H9 (cell line): ENCODE results near the gene SPATA19. TPM values are rescaled to one million over a fixed set of nuclear protein-coding genes. Genes with fewer than 3 reads are reported as not detected.

ENCODE experiments used
- DNase-seq: peaks from one replicate; pipeline ENCODE4 v3.0.0-alpha.2; 2017
- H2AFZ ChIP-seq: one replicate; pipeline ENCODE4 v1.6.1; 2013; ENCODE audit warnings: mild to moderate bottlenecking, low read length, control low read depth, moderate library complexity
- H2AK5ac ChIP-seq: 2 replicates; pipeline ENCODE4 v1.6.1; 2013; ENCODE audit warnings: low read length, control low read depth, mixed read lengths; ENCODE audit not compliant: insufficient read length
- H2BK120ac ChIP-seq: one replicate; pipeline ENCODE4 v1.6.1; 2013; ENCODE audit warnings: low read depth, mild to moderate bottlenecking, low read length, control low read depth, inconsistent platforms; ENCODE audit not compliant: poor library complexity, severe bottlenecking
- H2BK12ac ChIP-seq: 2 replicates; pipeline ENCODE4 v1.6.1; 2013; ENCODE audit warnings: low read length, control low read depth, mixed read lengths, low read depth; ENCODE audit not compliant: insufficient read length
- H2BK15ac ChIP-seq: 2 replicates; pipeline ENCODE4 v1.6.1; 2013; ENCODE audit warnings: low read depth, low read length, control low read depth
- H2BK20ac ChIP-seq: one replicate; pipeline ENCODE4 v1.6.1; 2013; ENCODE audit warnings: low read depth, mild to moderate bottlenecking, low read length, control low read depth, inconsistent platforms; ENCODE audit not compliant: poor library complexity, severe bottlenecking
- H2BK5ac ChIP-seq: 2 replicates; pipeline ENCODE4 v1.6.1; 2013; ENCODE audit warnings: low read length, control low read depth, mixed read lengths; ENCODE audit not compliant: insufficient read length
- H3K14ac ChIP-seq: 2 replicates; pipeline ENCODE4 v1.6.1; 2013; ENCODE audit warnings: low read length, control low read depth; ENCODE audit not compliant: insufficient read depth
- H3K18ac ChIP-seq: 2 replicates; pipeline ENCODE4 v1.6.1; 2013; ENCODE audit warnings: low read depth, mild to moderate bottlenecking, mixed read lengths, low read length, control low read depth; ENCODE audit not compliant: insufficient read length
- H3K23ac ChIP-seq: 2 replicates; pipeline ENCODE4 v1.6.1; 2013; ENCODE audit warnings: low read length, control low read depth, mixed read lengths, low read depth; ENCODE audit not compliant: insufficient read length
- H3K23me2 ChIP-seq: 2 replicates; pipeline ENCODE4 v1.6.1; 2013; ENCODE audit warnings: low read depth, mild to moderate bottlenecking, mixed read lengths, low read length, control low read depth; ENCODE audit not compliant: insufficient read length, poor library complexity, severe bottlenecking
- H3K27ac ChIP-seq: 2 replicates; pipeline ENCODE4 v1.5.1; 2013; ENCODE audit warnings: low read length, control low read depth, mixed read lengths, low read depth; ENCODE audit not compliant: insufficient read length
- H3K27me3 ChIP-seq: 2 replicates; pipeline ENCODE4 v1.6.1; 2013; ENCODE audit warnings: low read length, control low read depth, inconsistent platforms; ENCODE audit not compliant: insufficient read depth
- H3K4ac ChIP-seq: 2 replicates; pipeline ENCODE4 v1.6.1; 2013; ENCODE audit warnings: low read depth, mild to moderate bottlenecking, control low read depth, inconsistent platforms, low read length, moderate library complexity
- H3K4me1 ChIP-seq: 2 replicates; pipeline ENCODE4 v1.6.1; 2013; ENCODE audit warnings: low read length, control low read depth, inconsistent platforms; ENCODE audit not compliant: insufficient read depth
- H3K4me2 ChIP-seq: 2 replicates; pipeline ENCODE4 v1.6.1; 2013; ENCODE audit warnings: low read length, control low read depth, mixed read lengths; ENCODE audit not compliant: insufficient read length, insufficient read depth
- H3K56ac ChIP-seq: 2 replicates; pipeline ENCODE4 v1.6.1; 2013; ENCODE audit warnings: low read depth, mild to moderate bottlenecking, mixed read lengths, low read length, control low read depth; ENCODE audit not compliant: insufficient read length
- H3K79me1 ChIP-seq: 2 replicates; pipeline ENCODE4 v1.6.1; 2013; ENCODE audit warnings: low read depth, mild to moderate bottlenecking, moderate library complexity, low read length, control low read depth, inconsistent platforms; ENCODE audit not compliant: insufficient read depth, poor library complexity, severe bottlenecking
- H3K79me2 ChIP-seq: 2 replicates; pipeline ENCODE4 v1.6.1; 2013; ENCODE audit warnings: low read length, control low read depth, inconsistent platforms; ENCODE audit not compliant: insufficient read depth
- H3K9ac ChIP-seq: 2 replicates; pipeline ENCODE4 v1.6.1; 2013; ENCODE audit warnings: low read length, control low read depth, mixed read lengths; ENCODE audit not compliant: insufficient read length; ENCODE audit errors: extremely low read depth
- H3K9me3 ChIP-seq: one replicate; pipeline ENCODE4 v1.6.1; 2013; ENCODE audit warnings: low read depth, low read length, inconsistent platforms; ENCODE audit not compliant: control insufficient read depth
- H3T11ph ChIP-seq: one replicate; pipeline ENCODE4 v1.6.1; 2013; ENCODE audit warnings: mild to moderate bottlenecking, low read length, control low read depth, inconsistent platforms
- H4K20me1 ChIP-seq: one replicate; pipeline ENCODE4 v1.6.1; 2013; ENCODE audit not compliant: control insufficient read depth, insufficient read length, insufficient read depth
- H4K5ac ChIP-seq: 2 replicates; pipeline ENCODE4 v1.6.1; 2013; ENCODE audit warnings: low read depth, mild to moderate bottlenecking, mixed read lengths, low read length, control low read depth; ENCODE audit not compliant: insufficient read length
- H4K8ac ChIP-seq: replicated peaks from 2 replicates; pipeline ENCODE4 v1.6.1; 2013; ENCODE audit warnings: low read length, control low read depth, mixed read lengths, low read depth; ENCODE audit not compliant: insufficient read length
- H4K91ac ChIP-seq: 2 replicates; pipeline ENCODE4 v1.6.1; 2013; ENCODE audit warnings: low read depth, mild to moderate bottlenecking, moderate library complexity, mixed read lengths, low read length, control low read depth; ENCODE audit not compliant: insufficient read length
- H3K27ac Mint-ChIP-seq, 3 experiments: 2 replicates in 2 of 3; 3 replicates in 1 of 3; pipeline ENCODE4 v1.8.0; 2020 to 2021; ENCODE audit warnings: mixed read lengths in 3 of 3, mild to moderate bottlenecking in 1 of 3, moderate library complexity in 1 of 3
- H3K27me3 Mint-ChIP-seq: 2 replicates; pipeline ENCODE4 v1.8.0; 2021; ENCODE audit warnings: low read depth, mild to moderate bottlenecking, moderate library complexity, mixed read lengths
- H3K36me3 Mint-ChIP-seq, 3 experiments: 2 replicates in 2 of 3; 3 replicates in 1 of 3; pipeline ENCODE4 v1.8.0; 2020 to 2021; ENCODE audit warnings: low read depth in 3 of 3, mixed read lengths in 3 of 3; ENCODE audit not compliant: insufficient read depth in 1 of 3
- H3K4me1 Mint-ChIP-seq, 2 experiments: 2 replicates each; pipeline ENCODE4 v1.8.0; 2020; ENCODE audit warnings: mixed read lengths in 2 of 2
- H3K4me3 Mint-ChIP-seq, 2 experiments: 2 replicates in 1 of 2; 3 replicates in 1 of 2; pipeline ENCODE4 v1.8.0; 2020 to 2021; ENCODE audit warnings: mild to moderate bottlenecking in 2 of 2, mixed read lengths in 2 of 2, moderate library complexity in 1 of 2
- H3K9me3 Mint-ChIP-seq, 2 experiments: 2 replicates in 1 of 2; 3 replicates in 1 of 2; pipeline ENCODE4 v1.8.0; 2020; ENCODE audit warnings: mild to moderate bottlenecking in 2 of 2, mixed read lengths in 2 of 2, moderate library complexity in 1 of 2
- CTCF ChIP-seq: fragments of 200-600 bp; sonication (generic); conservative IDR thresholded peaks from 3 replicates; pipeline ENCODE4 v1.8.0; 2021; ENCODE audit warnings: antibody characterized with exemption, mild to moderate bottlenecking
- WGBS: extraction: QIAGEN DNeasy Blood & Tissue Kit; methylation state at CpG from one replicate; pipeline ENCODE4 v1.1.7; 2013; ENCODE audit warnings: missing lambda C conversion rate, low lambda C conversion rate, mixed read lengths; ENCODE audit not compliant: insufficient read length; ENCODE audit errors: extremely low coverage; 5-methylcytosine and 5-hydroxymethylcytosine counted together
- total RNA-seq: library from RNA; stranded (reverse); gene quantifications from 2 replicates; pipeline ENCODE4 v1.2.1, GENCODE V29; 2021

Gene SPATA19
- total RNA-seq, 1 experiment from 2014 or later: not detected

- Mint-ChIP-seq H3K9me3 (no peaks in the 10 kb centered on the region), H3K4me3 (no peak overlapping the region), H3K27me3 (peaks cover 17% of the 10 kb centered on the region), H3K4me1 (peaks cover 22 to 23% of the 10 kb centered on the region in 2 experiments), H3K36me3 (peaks cover 0 to 6% (median under 1%) of the 10 kb centered on the region in 3 experiments; a peak in 6 of 7 replicates), H3K27ac (no peak overlapping the region)
- Histone ChIP-seq H3K23me2 (no peaks in the 10 kb centered on the region), H3K9me3 (no peaks in the 10 kb centered on the region), H3T11ph (no peak overlapping the region), H3K18ac (no peak overlapping the region), H3K23ac (no peak overlapping the region), H4K20me1 (no peaks in the 10 kb centered on the region), H3K4ac (no peak overlapping the region), H3K4me2 (no peak overlapping the region), H3K79me2 (no peaks in the 10 kb centered on the region), H2BK20ac (no peak overlapping the region), H3K14ac (no peak overlapping the region), H4K8ac (no peak overlapping the region), H2AFZ (no peak overlapping the region), H3K79me1 (no peaks in the 10 kb centered on the region), H2BK12ac (no peak overlapping the region), H2AK5ac (no peak overlapping the region), H2BK120ac (no peak overlapping the region), H2BK5ac (no peak overlapping the region), H4K5ac (no peak overlapping the region), H3K9ac (no peak overlapping the region), H3K27ac (no peak overlapping the region), H4K91ac (no peak overlapping the region), H2BK15ac (no peak overlapping the region), H3K56ac (no peak overlapping the region), H3K4me1 (peaks cover 6% of the 10 kb centered on the region; the same call in 1 of the 2 replicates), H3K27me3 (no peaks in the 10 kb centered on the region)
- TF ChIP-seq CTCF: no peak
- DNase-seq: no peak
- WGBS: no CpG with 5 or more reads among the region's 8 CpGs
Measured at GRCh38 chr11:133892126-133892525, 46.8 kb upstream of the SPATA19 start.
